NCI-H187 treated with DMSO at 0.1 percent for 48 hours (cell line): ENCODE results near the gene STX4.

Experiments used
- DNase-seq: peaks from one replicate; lab custom pipeline; 2025; lab: John Stamatoyannopoulos, UW

The STX4 gene

GRCh38 chr16:31083981-31084380 is 50.6 kb downstream of the STX4 start:
- DNase-seq = no peak

DNA sequence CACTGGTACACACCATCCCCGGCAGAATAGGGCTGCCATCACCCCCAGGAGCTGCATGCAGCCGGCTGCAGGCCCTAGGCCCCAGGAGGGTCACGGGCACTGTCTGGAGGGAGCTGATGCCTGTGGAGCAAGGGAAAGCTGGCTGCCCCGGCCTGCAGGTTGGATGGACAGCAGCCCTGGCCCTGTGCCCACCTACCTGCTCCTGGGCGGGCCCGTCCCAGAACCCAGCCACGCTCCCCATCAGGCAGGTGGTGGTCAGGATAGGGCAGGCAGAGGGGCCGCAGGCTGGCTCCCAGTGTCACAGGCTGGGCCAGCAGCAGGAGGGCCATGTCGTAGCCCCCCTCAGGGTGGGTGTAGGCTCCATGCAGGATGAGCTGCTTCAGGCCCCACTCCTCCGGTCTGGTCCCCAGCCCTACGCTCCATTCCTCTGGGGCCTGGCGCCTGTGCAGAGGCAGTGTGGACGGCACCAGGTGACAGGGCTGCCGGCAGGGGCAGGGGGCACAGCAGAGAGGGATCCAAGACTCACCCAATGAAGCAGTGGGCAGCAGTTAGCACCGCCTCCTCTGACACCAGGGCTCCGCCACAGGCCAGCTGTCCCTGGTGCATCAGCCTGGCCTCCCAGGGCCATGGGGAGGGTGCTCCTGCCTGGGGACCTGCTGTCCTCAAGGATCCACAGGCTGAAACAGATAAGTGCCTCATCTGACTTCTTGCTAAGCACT is 51.4 kb downstream of the STX4 start:
- no peak for DNase-seq

DNA sequence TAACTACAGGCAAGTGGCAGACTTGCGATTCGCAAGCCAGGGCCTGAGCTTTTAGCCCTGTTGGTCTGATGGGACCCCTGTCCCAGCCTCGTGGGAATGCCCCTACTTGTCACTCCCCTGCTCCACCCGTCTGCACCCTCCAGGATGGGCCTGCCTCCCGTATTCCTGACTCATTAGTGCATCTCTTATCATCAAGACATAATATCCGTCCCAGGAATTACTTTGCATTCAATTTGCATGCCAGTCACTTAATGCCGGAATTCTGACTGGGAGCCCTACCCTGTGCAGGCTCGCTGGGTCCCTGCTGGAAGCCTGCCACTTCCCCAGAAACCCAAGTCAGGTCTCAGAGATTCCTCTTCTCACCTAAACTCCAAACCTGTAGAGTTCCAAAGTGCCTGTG is 52.1 kb downstream of the STX4 start:
- no peak for DNase-seq

DNA sequence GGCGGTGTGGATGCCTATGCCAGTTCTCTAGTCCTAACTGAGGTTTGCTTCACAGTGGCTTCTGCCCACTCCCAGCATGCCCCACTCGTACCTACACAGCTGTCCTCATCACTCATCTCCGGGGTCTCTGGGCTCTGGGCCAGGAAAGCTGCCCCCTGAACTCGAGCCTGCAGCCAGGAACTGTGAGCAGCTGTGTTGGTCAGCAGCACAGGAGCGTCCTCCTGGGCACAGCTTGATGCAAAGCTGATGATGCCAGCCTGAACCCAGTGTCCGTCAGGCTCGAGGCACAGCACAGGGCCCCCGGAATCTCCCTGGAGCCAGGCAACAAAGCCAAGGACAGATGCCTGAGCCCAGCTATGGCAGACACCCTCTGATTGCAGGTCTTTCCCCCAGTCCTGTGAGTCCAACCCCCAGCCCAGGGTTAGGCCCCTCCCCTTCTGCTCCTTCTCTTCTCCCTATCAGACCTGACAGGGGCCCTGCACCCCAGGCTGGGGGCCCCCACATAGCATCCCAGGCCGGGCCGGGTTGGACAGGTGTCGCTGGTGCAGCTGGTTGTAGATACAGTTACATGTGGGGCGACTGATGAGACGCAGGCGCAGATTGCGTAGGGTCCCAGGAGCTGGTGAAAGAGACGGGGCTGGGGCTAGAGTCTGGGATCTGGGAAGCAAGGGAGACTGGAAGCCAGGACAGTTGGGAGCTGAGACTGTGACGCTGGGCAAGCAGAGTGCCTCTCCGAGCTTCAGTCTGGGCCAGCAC is 52.7 kb downstream of the STX4 start:
- no peak for DNase-seq

- DNase-seq = no peak
These were observed 53.2 kb downstream of the STX4 start for GRCh38 chr16:31086629-31086906.

GRCh38 chr16:31087481-31087880 is 54.1 kb downstream of the STX4 start:
- DNase-seq = no peak

- DNase-seq = no peak
These were observed 54.6 kb downstream of the STX4 start for GRCh38 chr16:31087971-31088370.

DNA sequence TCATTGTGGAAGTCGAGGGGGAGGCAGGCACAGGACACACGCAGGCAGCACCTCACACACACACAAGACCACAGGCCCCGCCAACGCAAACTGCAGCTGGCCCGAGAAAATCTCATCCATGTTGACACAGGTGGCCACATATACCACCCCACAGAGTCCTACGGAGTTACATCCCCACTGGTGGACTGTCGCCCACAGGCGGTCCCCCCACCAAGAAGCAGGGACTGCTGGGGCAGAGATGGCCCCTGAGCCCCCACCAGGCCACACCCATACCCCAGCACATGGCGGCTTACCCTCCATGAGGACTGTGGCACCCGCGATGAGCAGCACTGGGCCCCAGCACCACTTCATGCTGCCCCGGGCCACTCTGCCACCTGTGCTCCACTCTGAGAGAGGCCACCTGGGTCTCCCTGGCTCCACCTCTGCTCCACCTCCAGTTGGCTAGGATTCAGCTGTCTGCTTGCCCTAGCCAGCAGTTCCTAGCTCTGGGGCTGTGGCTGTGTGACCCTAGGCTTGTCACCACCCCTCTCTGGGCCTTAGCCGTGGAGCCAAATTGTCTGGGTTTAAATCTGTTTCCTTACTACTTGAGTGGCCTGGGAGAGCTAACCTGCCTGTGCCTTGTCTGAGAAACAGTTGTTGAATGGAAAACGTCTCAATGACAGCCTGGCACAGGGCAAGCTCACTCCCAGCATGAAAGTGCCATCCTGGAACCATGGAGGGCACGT is 55.3 kb downstream of the STX4 start, which contains the start of gene PRSS53:
Gene PRSS53, minus strand, starts transcription at position 485 of the 725 bp plus-strand sequence. Its CDS starts 134 bp downstream, at position 351.
- no peak for DNase-seq

DNA sequence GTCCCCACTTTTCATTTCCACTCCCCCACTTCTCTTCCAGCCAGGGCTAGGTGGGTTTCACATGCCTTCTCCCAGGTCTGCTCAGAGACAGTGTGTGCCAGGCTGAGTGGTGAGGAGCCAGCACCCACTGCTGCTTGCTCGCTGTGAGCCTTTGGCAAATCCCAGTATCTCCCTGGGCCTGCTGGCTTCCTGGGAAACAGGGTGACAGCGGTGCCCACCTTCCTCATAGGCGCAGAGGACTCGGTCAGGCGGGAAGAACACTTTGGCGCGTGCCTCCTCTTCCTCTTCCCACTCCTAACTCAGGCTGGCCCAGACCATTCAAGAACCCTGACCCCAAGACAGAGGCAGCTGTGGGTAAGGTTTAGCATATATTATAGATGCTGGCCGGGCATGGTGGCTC is 55.8 kb downstream of the STX4 start:
- DNase-seq = no peak
